ENCODE results near the gene ABCG5.

The ABCG5 gene

DNA sequence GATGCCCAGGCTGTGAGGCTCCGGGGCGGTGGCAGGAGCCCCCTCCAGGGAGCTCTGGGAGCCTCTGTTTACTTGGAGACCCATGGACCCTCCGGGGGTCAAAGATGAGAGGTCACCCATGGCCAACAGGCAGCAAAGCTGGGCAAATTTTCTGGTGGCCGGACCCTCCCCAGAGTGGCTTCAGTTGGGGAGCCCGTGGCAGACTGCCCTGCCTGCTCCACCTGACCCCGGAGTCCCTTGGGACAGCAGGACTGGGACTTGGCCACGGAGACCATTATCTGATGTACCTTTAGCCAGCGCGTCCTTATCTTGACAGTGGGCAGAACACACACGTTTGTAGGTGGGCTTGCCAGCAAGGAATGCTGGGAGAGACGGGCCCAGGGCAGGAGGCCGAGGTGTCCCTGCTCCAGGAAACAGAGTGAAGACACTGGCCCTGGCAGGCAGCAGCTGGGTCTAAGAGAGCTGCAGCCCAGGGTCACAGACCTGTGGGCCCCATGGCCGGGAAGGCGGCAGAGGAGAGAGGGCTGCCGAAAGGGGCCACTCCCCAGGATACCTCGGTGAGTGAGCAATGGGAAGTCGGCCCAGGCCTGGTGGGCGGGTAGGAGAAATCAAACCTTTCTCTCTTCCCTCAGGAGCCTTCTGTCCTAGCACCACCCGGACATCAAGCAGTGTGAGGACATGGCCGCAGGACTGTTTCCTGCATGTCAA, at the start of gene ABCG5, which contains the start of gene ABCG8:
Gene ABCG5 (minus strand): TSS at position 280 of the 708 bp plus-strand sequence. CDS start 160 bp downstream, at position 120.
Gene ABCG8 (plus strand): TSS at position 412 of the 708 bp plus-strand sequence. CDS start 83 bp downstream, at position 495.
- DNase-seq (ENCODE audit: low spot score): no peak

DNA sequence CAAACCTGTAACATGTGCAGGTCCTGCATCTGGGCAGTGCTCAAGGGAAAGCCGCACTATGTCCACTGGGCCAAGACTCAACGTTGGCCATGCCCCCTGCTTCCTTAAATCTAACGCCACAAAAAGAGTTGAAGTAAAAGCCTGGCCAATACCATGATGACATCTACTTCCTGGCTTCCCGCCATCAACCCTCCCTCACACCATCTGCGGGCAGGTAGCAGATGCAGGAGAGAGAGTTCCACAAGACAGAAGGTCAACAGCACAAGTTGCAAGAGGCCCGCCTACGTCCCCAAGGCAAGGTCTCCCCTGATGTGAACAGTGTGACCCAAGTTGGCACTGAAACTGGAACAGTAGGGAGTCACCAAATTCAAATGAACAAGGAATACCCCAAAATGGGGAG, 48.5 kb upstream of the ABCG5 start:
- no peak for DNase-seq (ENCODE audit: low spot score)

GRCh38 chr2:43885132-43885632, 46.5 kb upstream of the ABCG5 start:
- DNase-seq (ENCODE audit: low spot score): no peak

GRCh38 chr2:43884689-43885088, 46.0 kb upstream of the ABCG5 start:
- no peak for DNase-seq (ENCODE audit: low spot score)

- DNase-seq (ENCODE audit: low spot score): no peak
Observed at GRCh38 chr2:43882312-43882711, 43.7 kb upstream of the ABCG5 start.

DNA sequence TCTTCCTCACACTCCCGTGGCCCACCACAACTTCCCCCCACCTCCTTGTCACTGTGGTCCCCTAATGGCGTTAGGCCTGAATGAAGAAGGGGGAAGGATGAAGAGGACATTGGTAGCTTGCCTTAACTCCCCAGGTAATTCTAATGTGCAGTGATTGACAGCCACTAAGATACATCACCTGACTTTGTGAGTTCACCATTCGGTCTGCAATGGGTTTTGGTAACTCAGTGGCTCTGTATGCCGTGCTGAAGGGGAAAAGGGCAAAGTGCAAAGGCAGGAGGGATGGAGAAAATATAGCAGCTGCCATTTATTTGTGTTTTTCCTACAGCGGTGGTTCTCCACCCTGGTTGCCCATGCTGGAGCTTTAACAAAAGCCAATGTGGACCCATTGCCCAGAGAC, 42.3 kb upstream of the ABCG5 start:
- no peak for DNase-seq (ENCODE audit: low spot score)

- no peak for DNase-seq (ENCODE audit: low spot score)
Observed at GRCh38 chr2:43880471-43880870, 41.8 kb upstream of the ABCG5 start.

GRCh38 chr2:43879261-43879660, 40.6 kb upstream of the ABCG5 start:
- DNase-seq (ENCODE audit: low spot score): no peak

GRCh38 chr2:43877782-43878464, 39.3 kb upstream of the ABCG5 start:
- peak; percentile 69 for DNase-seq (ENCODE audit: low spot score)

- no peak for DNase-seq (ENCODE audit: low spot score)
Observed at GRCh38 chr2:43874776-43875451, 36.3 kb upstream of the ABCG5 start.

- DNase-seq (ENCODE audit: low spot score): no peak
Observed at GRCh38 chr2:43872151-43872550, 33.5 kb upstream of the ABCG5 start.

DNA sequence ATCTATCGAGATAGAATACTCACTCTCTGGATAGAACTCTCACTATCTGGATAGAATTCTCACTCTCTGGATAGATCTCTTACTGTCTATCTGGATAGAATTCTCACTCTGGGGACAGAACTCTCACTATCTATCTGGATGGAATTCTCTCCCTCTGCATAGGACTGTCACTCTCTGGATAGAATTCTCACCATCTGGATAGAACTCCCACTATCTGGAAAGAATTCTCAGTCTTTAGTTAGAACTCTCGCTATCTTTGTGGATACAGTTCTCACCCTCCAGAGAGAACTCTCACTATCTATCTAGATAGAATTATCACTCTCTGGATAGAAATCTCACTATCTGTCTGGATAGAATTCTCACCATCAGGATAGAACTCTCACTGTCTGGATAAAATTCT, 16.7 kb upstream of the ABCG5 start:
- DNase-seq (ENCODE audit: low spot score): no peak

GRCh38 chr2:43854671-43855070, 16.0 kb upstream of the ABCG5 start:
- no peak for DNase-seq (ENCODE audit: low spot score)

DNA sequence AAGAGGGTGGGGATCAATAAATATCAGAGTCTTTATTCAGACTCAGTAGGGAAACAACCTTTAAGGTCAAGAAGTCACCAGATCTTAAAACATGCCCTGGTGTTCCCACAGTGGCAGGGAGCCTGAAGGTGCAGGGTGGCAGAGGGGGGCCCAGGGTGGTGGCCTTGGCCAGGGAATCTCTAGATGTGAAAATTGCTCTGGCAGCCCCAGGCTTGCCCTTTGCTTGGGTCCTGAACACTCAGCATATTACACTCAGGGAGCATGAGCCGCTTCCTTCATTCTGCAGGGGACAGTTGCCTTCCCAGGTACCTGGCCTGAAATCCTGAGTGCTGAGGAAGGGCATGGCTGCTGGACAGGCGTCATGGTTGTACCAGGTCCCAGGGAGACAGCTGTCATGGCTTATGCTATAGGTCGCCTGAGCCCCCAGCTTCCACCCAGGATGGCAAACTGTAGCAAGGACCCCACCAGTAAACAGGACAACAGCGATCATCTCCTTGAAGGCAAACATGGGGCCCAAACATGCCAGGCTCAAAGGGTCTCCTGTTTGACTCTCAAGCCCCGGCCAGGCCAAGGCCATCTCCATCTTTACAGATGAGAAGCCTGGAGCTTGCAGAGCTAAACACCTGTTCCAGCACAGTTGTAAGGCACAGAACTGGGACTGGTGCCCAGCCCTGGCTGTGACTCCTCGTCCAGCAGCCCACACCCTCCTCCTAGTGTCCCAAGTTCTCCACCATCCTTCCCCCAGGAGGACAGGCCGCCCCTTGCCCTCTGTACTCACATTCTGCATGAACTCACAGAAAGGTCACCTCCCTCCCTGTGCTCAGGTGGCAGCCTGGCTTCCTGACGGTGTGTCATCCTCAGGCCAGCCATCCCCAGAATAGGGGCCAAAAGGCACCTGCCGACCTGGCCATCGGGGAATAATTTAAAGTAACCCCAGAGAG, 14.8 kb upstream of the ABCG5 start:
- no peak for DNase-seq (ENCODE audit: low spot score)

DNA sequence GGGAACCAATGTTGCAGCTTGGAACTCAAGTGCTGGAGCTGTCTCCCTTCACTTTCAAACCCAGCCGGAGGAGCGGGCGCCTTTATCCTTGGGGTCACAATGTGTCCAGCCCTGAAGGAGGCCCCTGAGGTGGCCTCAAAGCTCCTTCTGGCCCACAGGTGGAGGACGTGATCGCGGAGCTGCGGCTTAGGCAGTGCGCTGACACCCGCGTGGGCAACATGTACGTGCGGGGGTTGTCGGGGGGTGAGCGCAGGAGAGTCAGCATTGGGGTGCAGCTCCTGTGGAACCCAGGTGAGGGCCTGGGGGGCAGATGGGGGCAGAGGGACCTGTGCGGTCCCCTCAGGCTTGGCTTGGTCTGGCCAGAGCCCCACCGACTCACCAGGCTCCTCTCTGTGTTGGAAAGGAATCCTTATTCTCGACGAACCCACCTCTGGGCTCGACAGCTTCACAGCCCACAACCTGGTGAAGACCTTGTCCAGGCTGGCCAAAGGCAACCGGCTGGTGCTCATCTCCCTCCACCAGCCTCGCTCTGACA, 13.6 kb upstream of the ABCG5 start:
- no peak for DNase-seq (ENCODE audit: low spot score)

DNA sequence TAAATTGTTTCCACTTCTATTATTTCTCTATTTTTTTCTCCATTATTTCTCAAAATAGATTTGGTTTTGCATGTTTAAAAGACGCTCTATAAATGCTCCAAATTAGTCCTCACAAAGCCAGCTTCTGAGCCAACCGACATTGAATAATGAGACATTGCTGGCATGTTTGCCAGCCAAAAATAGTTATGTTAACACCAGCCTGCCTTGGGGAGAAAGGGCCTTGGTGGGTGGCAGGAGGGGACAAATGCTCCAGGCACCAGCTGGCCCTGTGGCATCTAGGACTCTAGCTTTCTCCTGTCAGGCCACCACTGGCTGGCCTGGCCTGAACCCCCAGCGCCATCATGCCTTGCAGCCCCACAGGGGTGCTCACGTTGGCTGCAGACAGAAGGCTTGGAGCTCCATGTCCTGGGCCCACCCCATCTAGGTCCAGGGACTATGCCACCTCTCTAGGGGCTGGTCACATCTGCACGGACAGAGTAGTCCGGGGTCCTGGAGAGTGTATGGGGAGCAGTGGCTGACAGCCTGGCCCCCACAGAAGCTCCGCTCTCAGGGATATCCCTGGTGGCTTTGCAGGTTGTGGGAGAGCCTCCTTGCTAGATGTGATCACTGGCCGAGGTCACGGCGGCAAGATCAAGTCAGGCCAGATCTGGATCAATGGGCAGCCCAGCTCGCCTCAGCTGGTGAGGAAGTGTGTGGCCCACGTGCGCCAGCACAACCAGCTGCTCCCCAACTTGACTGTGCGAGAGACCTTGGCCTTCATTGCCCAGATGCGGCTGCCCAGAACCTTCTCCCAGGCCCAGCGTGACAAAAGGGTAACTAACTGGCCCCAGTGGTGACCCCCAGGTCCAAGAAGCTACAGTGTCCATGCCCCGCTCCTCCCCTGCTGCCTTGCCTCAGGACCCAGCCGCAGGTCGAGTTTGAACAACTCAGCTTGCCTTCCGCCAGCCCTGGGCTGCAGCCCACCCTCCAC, 12.7 kb upstream of the ABCG5 start:
- DNase-seq (ENCODE audit: low spot score): no peak

GRCh38 chr2:43848214-43848613, 9.6 kb upstream of the ABCG5 start:
- DNase-seq (ENCODE audit: low spot score): no peak

DNA sequence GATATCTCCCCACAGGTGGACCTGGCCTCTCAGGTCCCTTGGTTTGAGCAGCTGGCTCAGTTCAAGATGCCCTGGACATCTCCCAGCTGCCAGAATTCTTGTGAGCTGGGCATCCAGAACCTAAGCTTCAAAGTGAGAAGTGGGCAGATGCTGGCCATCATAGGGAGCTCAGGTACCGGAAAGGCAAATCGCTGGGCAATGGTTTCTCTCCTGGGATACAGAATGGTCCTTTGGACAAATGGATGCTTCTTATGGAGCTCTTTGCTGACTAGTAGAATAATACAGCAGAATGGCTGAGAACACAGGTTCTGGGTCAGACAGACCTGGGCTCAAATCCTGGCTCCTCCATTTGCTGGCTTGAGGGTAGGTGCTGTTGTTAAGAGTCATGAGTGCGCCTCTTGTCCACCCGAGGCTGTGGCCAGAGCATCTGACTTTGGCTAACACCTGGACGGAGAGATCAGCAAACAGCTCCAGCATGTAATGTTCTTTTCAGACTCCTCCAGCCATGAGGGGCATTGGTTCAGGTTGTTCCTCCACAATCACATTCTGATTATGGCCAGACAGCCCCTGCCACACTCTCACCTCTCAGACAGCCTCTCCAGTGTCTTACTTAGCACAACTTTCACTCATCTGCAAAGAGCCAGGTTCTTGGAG, 7.6 kb upstream of the ABCG5 start:
- no peak for DNase-seq (ENCODE audit: low spot score)

GRCh38 chr2:43845181-43845580, 6.5 kb upstream of the ABCG5 start:
- DNase-seq (ENCODE audit: low spot score): no peak

- no peak for DNase-seq (ENCODE audit: low spot score)
Observed at GRCh38 chr2:43842866-43843226, 4.2 kb upstream of the ABCG5 start.

All from RKO (cell line).